Ovary (tissue), 3 donors: Measurements from ENCODE around the gene ADAMTSL3.

ENCODE experiments used
- CTCF ChIP-seq, 3 donors: fragments of 450-650 bp in 2 of 3; fragments of 200-600 bp in 1 of 3; IDR thresholded peaks; one replicate each; pipeline versions ENCODE4 v1.5.1 to v1.8.0; 2016 to 2022; ENCODE audit warnings: antibody characterized with exemption in 3 of 3, mild to moderate bottlenecking in 1 of 3
- POLR2A ChIP-seq: fragments of 450-650 bp; IDR thresholded peaks from one replicate; pipeline ENCODE4 v1.6.1; 2017; ENCODE audit warnings: antibody characterized with exemption, mild to moderate bottlenecking, moderate library complexity
- donor health status: DM: no; HTN: no; CAD: no.

- TF ChIP-seq POLR2A: no peak
- no peak for TF ChIP-seq CTCF (IDR thresholded peaks at IDR 0.05)
These were observed 41.3 kb downstream of the ADAMTSL3 start for GRCh38 chr15:83695246-83695645.
